ENCODE results near the gene BUD13. TPM values are rescaled to one million over a fixed set of nuclear protein-coding genes. Genes with fewer than 3 reads are reported as not detected.

BUD13 gene
- total and polyA plus RNA-seq, 2 of the 13 experiments (the other 11 are each of a cell fraction or from before 2014, with no cell fraction given): 13.3 to 25.9 TPM

DNA sequence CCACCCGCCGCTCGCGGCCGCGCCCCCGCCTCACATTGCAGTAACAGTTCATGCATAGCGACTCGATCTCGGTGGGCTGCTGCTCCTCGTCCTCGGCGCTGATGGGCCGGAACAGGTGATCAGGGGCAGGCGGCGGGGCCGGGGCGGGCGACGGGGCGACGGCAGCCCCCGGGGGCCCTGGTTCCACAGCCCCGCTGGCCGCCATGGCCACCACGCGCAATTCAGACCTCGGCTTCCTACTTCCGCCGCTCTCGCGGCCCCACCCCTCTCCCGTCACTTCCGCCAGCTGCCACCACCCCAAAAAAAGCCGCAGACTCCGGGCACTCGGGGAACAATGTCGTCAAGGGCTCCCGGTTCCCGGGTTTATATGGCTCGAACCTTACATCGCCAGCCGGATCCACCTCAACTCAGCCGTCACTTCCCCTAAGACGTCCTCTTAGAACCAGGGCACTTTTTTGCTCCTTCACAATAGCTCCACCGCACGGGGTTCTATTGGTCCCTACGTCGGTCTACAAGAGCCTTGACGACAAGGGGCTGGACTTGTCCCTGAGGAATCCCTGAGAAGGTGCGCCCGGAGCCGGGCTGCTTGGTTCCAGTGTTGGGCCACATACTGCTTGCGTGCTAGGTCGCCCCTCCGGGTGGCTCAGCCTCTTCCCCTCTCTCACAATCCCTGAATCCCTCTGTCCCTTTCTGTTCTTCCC is 15.1 kb upstream of the BUD13 start, which contains the start of gene ZPR1 (continued):
- TF ChIP-seq ZNF782 (CRISPR knock-in tag; IDR thresholded peaks at IDR 0.05; ENCODE audit: borderline replicate concordance): no peak
- TF ChIP-seq ZNF317 (CRISPR knock-in tag; IDR thresholded peaks at IDR 0.05): no peak
- no peak for TF ChIP-seq ZNF121 (CRISPR knock-in tag; IDR thresholded peaks at IDR 0.05)
- no peak for TF ChIP-seq ZNF124 (CRISPR knock-in tag; IDR thresholded peaks at IDR 0.05)
- TF ChIP-seq HNF1B (CRISPR knock-in tag; IDR thresholded peaks at IDR 0.05): 0 out of 2 replicates have a peak, but pooled peaks have one; percentile 56
- TF ChIP-seq TOPORS (CRISPR knock-in tag; IDR thresholded peaks at IDR 0.05): peak; percentile 86; the same call in 1 of the 2 replicates
- no peak for TF ChIP-seq ZSCAN21 (CRISPR knock-in tag; IDR thresholded peaks at IDR 0.05; ENCODE audit: borderline replicate concordance)
- 0 out of 2 replicates have a peak, but pooled peaks have one; percentile 20 for TF ChIP-seq MEIS1 (CRISPR knock-in tag; IDR thresholded peaks at IDR 0.05; ENCODE audit: borderline replicate concordance)
- 0 out of 2 replicates have a peak, but pooled peaks have one; percentile 47 for TF ChIP-seq ZNF234 (CRISPR knock-in tag; conservative IDR thresholded peaks at IDR 0.05)
- no peak for TF ChIP-seq SNAPC2 (CRISPR knock-in tag; IDR thresholded peaks at IDR 0.05)
- no peak for TF ChIP-seq ZMYM2 (CRISPR knock-in tag; IDR thresholded peaks at IDR 0.05)
- 0 out of 2 replicates have a peak, but pooled peaks have one; percentile 15 for TF ChIP-seq BORCS8-MEF2B (CRISPR knock-in tag; IDR thresholded peaks at IDR 0.05)
- peak; percentile 19; the same call in 1 of the 2 replicates for TF ChIP-seq RXRA (CRISPR knock-in tag; IDR thresholded peaks at IDR 0.05)
- no peak for TF ChIP-seq NFKBIZ (CRISPR knock-in tag; IDR thresholded peaks at IDR 0.05)
- TF ChIP-seq ZNF619 (CRISPR knock-in tag; IDR thresholded peaks at IDR 0.05): no peak
- 0 out of 2 replicates have a peak, but pooled peaks have one; percentile 39 for TF ChIP-seq HES4 (CRISPR knock-in tag; IDR thresholded peaks at IDR 0.05; ENCODE audit: borderline replicate concordance)
- peak; percentile 64 for TF ChIP-seq RBM22 (optimal IDR thresholded peaks at IDR 0.05; ENCODE audit: low read length)
- TF ChIP-seq, protein P1, sequence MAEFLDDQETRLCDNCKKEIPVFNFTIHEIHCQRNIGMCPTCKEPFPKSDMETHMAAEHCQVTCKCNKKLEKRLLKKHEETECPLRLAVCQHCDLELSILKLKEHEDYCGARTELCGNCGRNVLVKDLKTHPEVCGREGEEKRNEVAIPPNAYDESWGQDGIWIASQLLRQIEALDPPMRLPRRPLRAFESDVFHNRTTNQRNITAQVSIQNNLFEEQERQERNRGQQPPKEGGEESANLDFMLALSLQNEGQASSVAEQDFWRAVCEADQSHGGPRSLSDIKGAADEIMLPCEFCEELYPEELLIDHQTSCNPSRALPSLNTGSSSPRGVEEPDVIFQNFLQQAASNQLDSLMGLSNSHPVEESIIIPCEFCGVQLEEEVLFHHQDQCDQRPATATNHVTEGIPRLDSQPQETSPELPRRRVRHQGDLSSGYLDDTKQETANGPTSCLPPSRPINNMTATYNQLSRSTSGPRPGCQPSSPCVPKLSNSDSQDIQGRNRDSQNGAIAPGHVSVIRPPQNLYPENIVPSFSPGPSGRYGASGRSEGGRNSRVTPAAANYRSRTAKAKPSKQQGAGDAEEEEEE (CRISPR knock-in tag; IDR thresholded peaks at IDR 0.05; ENCODE audit: borderline replicate concordance): no peak
- TF ChIP-seq ZNF230 (CRISPR knock-in tag; IDR thresholded peaks at IDR 0.05): peak; percentile 69; the same call in 1 of the 2 replicates
- no peak for TF ChIP-seq ZNF503 (CRISPR knock-in tag; IDR thresholded peaks at IDR 0.05)
- TF ChIP-seq MXD1 (CRISPR knock-in tag; IDR thresholded peaks at IDR 0.05): peak; percentile 53; the same call in 1 of the 2 replicates
- TF ChIP-seq, protein P2, sequence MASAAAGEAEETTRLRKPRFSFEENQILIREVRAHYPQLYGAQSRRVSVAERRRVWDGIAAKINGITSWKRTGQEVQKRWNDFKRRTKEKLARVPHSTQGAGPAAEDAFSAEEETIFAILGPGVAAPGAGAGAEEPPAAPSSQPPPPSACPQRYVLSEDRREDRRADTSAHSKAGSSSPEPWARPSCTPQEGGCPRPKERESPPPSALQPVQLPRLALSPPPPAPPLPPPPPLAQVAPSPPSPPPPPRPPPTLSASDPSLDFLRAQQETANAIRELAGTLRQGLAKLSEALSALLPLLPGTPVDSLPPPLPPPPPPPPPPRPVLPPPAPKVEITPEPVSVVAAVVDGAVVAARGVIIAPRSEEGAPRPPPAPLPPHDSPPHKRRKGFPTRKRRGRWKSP (CRISPR knock-in tag; IDR thresholded peaks at IDR 0.05): peak; percentile 69
- peak; percentile 62; the same call in 1 of the 2 replicates for TF ChIP-seq ZNF607 (CRISPR knock-in tag; IDR thresholded peaks at IDR 0.05; ENCODE audit: borderline replicate concordance)

All from HepG2 (cell line).